ENCODE results near the gene FTMT. TPM values are rescaled to one million over a fixed set of nuclear protein-coding genes. Genes with fewer than 3 reads are reported as not detected.

FTMT gene
- total and polyA plus RNA-seq, 9 of the 15 experiments (the other 6 are each of a cell fraction or from before 2014, with no cell fraction given) = not detected

- no peak overlapping the region for H3K4me2 ChIP-seq (ENCODE audit: insufficient read depth, low read length)
- no TSS peak for BruUV-seq (replicated peaks)
- no peak for ATAC-seq
- no peaks in the 10 kb centered on the region for H3K9me3 ChIP-seq (replicated peaks; ENCODE audit: control insufficient read depth, insufficient read depth, low read depth, low read length)
- H3K9ac ChIP-seq (ENCODE audit: insufficient read depth in 1 of 2, low read depth in 2 of 2, low read length in 2 of 2) = no peak overlapping the region
- ChIA-PET POLR2A (no interaction called here), CTCF (ENCODE audit: low intra/inter-chr PET ratio) (no interaction called here)
- no peaks in the 10 kb centered on the region for H4K20me1 ChIP-seq (replicated peaks; ENCODE audit: control insufficient read depth, insufficient read depth, low read length)
- TF ChIP-seq CHD4 (IDR thresholded peaks at IDR 0.05; ENCODE audit: insufficient read depth, insufficient replicate concordance, low read depth, low read length, poor library complexity, severe bottlenecking) = no peak
- intact Hi-C loops (cut with micrococcal nuclease) (no loop called here), in situ Hi-C loops (cut with MboI) (no loop called here)
- H3K27ac ChIP-seq (ENCODE audit: extremely low read depth, low read depth, low read length) = no peak overlapping the region
- no peak overlapping the region for H2AFZ ChIP-seq (ENCODE audit: low read depth, low read length)
- no peaks in the 10 kb centered on the region for H3K9me1 ChIP-seq (ENCODE audit: control insufficient read depth, insufficient read depth, low read length)
- H3K27me3 ChIP-seq (ENCODE audit: control insufficient read depth in 2 of 2, insufficient read depth in 2 of 2, low read length in 2 of 2) = no peaks in the 10 kb centered on the region
- H3K4me1 ChIP-seq (replicated peaks in 1 of 2; ENCODE audit: control insufficient read depth in 2 of 2, insufficient read depth in 2 of 2, low read length in 2 of 2) = no peaks in the 10 kb centered on the region
- no peak for DNase-seq (ENCODE audit: extremely low read depth in 1 of 4, low spot score in 3 of 4)
- H3K36me3 ChIP-seq (ENCODE audit: control insufficient read depth, insufficient read depth, low read length) = no peaks in the 10 kb centered on the region
- H3K4me3 ChIP-seq = no peak overlapping the region
- FAIRE-seq = no peak
- H3K79me2 ChIP-seq (ENCODE audit: control insufficient read depth, insufficient read depth, low read length) = no peaks in the 10 kb centered on the region
Observed at GRCh38 chr5:121816164-121816563, 35.5 kb upstream of the FTMT start.

DNA sequence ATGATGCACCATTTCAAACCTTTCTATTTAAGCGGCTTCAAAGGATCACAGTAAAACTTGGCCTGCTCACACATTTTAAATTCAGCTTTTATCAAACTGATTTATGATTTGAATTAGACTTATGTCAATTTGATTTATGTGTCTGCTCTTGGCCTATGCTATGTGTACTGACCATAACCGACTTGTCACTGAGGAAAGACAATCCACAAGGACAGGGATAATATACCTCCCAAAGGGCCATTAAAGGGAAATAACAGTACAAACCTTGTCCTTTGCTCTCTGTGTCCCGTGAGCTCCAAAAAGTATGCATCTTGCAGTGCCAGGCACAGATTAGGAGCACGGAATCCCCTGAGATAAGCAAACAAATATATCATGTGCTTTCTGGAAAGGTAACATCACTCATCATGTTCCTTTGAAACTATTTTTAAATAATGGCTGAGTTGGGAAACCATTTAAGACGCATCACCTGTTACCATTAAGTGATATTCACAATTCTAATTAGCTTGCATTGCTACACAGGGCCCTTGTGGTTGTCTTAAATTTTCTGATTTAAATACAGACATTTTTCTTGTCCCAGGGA lies 31.9 kb upstream of the FTMT start:
- ATAC-seq (no peak), DNase-seq (ENCODE audit: extremely low read depth in 1 of 4, low spot score in 3 of 4) (no peak), FAIRE-seq (no peak)
- Histone ChIP-seq H3K27ac (ENCODE audit: extremely low read depth, low read depth, low read length) (no peak overlapping the region), H3K79me2 (ENCODE audit: control insufficient read depth, insufficient read depth, low read length) (no peaks in the 10 kb centered on the region), H3K4me2 (ENCODE audit: insufficient read depth, low read length) (no peak overlapping the region), H2AFZ (ENCODE audit: low read depth, low read length) (no peak overlapping the region), H3K9me3 (replicated peaks; ENCODE audit: control insufficient read depth, insufficient read depth, low read depth, low read length) (no peaks in the 10 kb centered on the region), H3K27me3 (ENCODE audit: control insufficient read depth in 2 of 2, insufficient read depth in 2 of 2, low read length in 2 of 2) (no peaks in the 10 kb centered on the region), H3K9ac (ENCODE audit: insufficient read depth in 1 of 2, low read depth in 2 of 2, low read length in 2 of 2) (no peak overlapping the region), H3K4me1 (replicated peaks in 1 of 2; ENCODE audit: control insufficient read depth in 2 of 2, insufficient read depth in 2 of 2, low read length in 2 of 2) (no peaks in the 10 kb centered on the region), H3K9me1 (ENCODE audit: control insufficient read depth, insufficient read depth, low read length) (no peaks in the 10 kb centered on the region), H3K4me3 (no peak overlapping the region), H4K20me1 (replicated peaks; ENCODE audit: control insufficient read depth, insufficient read depth, low read length) (no peaks in the 10 kb centered on the region), H3K36me3 (ENCODE audit: control insufficient read depth, insufficient read depth, low read length) (no peaks in the 10 kb centered on the region)
- WGBS (ENCODE audit: insufficient coverage, low coverage, missing lambda C conversion rate) = 11% methylated on average over 5 of the region's 5 CpGs
- CTCF ChIA-PET (ENCODE audit: low intra/inter-chr PET ratio) = no interaction called here
- in situ Hi-C loops (cut with MboI) = no loop called here
- intact Hi-C loops (cut with micrococcal nuclease) = no loop called here
- no TSS peak for BruUV-seq (replicated peaks)
- no peak for TF ChIP-seq HDAC3 (IDR thresholded peaks at IDR 0.05; ENCODE audit: borderline replicate concordance, partially characterized antibody)
- TF ChIP-seq SAP30 (IDR thresholded peaks at IDR 0.05; ENCODE audit: borderline replicate concordance, insufficient read depth, low read depth, low read length, poor library complexity, severe bottlenecking) = no peak
- TF ChIP-seq FOXJ2 (tag; IDR thresholded peaks at IDR 0.05) = no peak
- no peak for TF ChIP-seq ZBTB7A (IDR thresholded peaks at IDR 0.05; ENCODE audit: borderline replicate concordance, control insufficient read depth, low read depth, low read length)
- TF ChIP-seq PCBP1 (IDR thresholded peaks at IDR 0.05; ENCODE audit: low read depth, low read length, poor library complexity, severe bottlenecking) = no peak
- TF ChIP-seq ZNF41 (CRISPR knock-in tag; conservative IDR thresholded peaks at IDR 0.05) = no peak
- TF ChIP-seq NFIX (CRISPR knock-in tag; IDR thresholded peaks at IDR 0.05; ENCODE audit: low read depth) = no peak
- TF ChIP-seq NFATC3 (IDR thresholded peaks at IDR 0.05) = no peak
- POLR2A ChIA-PET = no interaction called here
